Measurements from ENCODE around the gene CEP128.

DNA sequence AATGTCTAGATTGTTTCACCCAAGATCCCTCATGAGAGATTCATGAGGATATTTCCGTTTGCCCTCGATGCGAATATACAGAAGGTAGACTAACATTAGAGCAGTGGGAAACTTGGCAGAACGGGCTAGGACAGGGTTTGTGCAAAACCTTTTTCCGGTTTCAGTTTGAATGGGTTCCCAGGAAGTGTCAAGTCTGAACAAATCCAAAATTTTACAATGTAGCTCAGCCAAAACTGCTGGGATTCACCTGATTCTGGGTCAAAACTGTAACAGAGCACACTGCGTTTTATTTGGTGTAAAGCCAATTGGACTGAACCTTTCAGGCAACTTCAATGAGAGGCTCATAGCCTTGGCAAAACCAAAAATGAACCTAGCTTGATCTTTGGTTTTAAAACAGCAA is 392.4 kb downstream of the CEP128 start:
- no peak for TF ChIP-seq PAX5 (IDR thresholded peaks at IDR 0.05; ENCODE audit: insufficient read depth, low read length, severe bottlenecking)
- TF ChIP-seq POU2F2 (IDR thresholded peaks at IDR 0.05; ENCODE audit: low read depth, low read length) = no peak
